Neuronal stem cell (in vitro differentiated cells): ENCODE measurements around the gene SIVA1.
A peak's percentile ranks its signal among the peaks of the same experiment; 100 is the strongest.

Experiments
- DNase-seq: peaks from one replicate; pipeline ENCODE4 v3.0.0-alpha.2; 2013; ENCODE audit warnings: low spot score
- H2AFZ ChIP-seq: one replicate; pipeline ENCODE4 v1.6.1; 2013; ENCODE audit warnings: mild to moderate bottlenecking, low read length, inconsistent platforms
- H2AK5ac ChIP-seq: 2 replicates; pipeline ENCODE4 v1.6.1; 2013; ENCODE audit warnings: low read depth, mild to moderate bottlenecking, inconsistent platforms, low read length, moderate library complexity, mixed read lengths
- H2BK120ac ChIP-seq: 2 replicates; pipeline ENCODE4 v1.6.1; 2013; ENCODE audit warnings: low read depth, mild to moderate bottlenecking, inconsistent platforms, low read length, moderate library complexity, mixed read lengths
- H2BK12ac ChIP-seq: one replicate; pipeline ENCODE4 v1.6.1; 2013; ENCODE audit warnings: low read length, inconsistent platforms
- H2BK15ac ChIP-seq: 2 replicates; pipeline ENCODE4 v1.6.1; 2013; ENCODE audit warnings: mild to moderate bottlenecking, low read length, inconsistent platforms, mixed read lengths
- H2BK5ac ChIP-seq: one replicate; pipeline ENCODE4 v1.6.1; 2013; ENCODE audit warnings: inconsistent platforms, mild to moderate bottlenecking, low read length, moderate library complexity
- H3K14ac ChIP-seq: one replicate; pipeline ENCODE4 v1.6.1; 2013; ENCODE audit warnings: low read length, inconsistent platforms
- H3K18ac ChIP-seq: 2 replicates; pipeline ENCODE4 v1.6.1; 2013; ENCODE audit warnings: low read length, inconsistent platforms
- H3K23ac ChIP-seq: 2 replicates; pipeline ENCODE4 v1.6.1; 2013; ENCODE audit warnings: low read depth, mild to moderate bottlenecking, mixed read lengths, low read length, inconsistent platforms; ENCODE audit not compliant: poor library complexity
- H3K27ac ChIP-seq: replicated peaks from 3 replicates; pipeline ENCODE4 v1.5.1; 2013; ENCODE audit warnings: low read length, inconsistent platforms
- H3K27me3 ChIP-seq, 3 experiments: 2 replicates each; pipeline ENCODE4 v1.6.1; 2013; ENCODE audit warnings: low read length in 3 of 3, mild to moderate bottlenecking in 2 of 3, inconsistent platforms in 1 of 3, low read depth in 1 of 3, mixed read lengths in 1 of 3, moderate library complexity in 1 of 3; ENCODE audit not compliant: control insufficient read depth in 3 of 3, insufficient read depth in 3 of 3
- H3K36me3 ChIP-seq, 2 donors: replicated peaks in 1 of 2; 2 replicates each; pipeline ENCODE4 v1.6.1; 2013; ENCODE audit warnings: low read length in 2 of 2; ENCODE audit not compliant: control insufficient read depth in 2 of 2, insufficient read depth in 2 of 2
- H3K4ac ChIP-seq: 2 replicates; pipeline ENCODE4 v1.6.1; 2013; ENCODE audit warnings: inconsistent platforms, mild to moderate bottlenecking, low read length, moderate library complexity
- H3K4me1 ChIP-seq, 2 donors: 1 replicate in 1 of 2; 2 replicates in 1 of 2; pipeline ENCODE4 v1.6.1; 2013; ENCODE audit warnings: low read length in 2 of 2, low read depth in 1 of 2; ENCODE audit not compliant: control insufficient read depth in 2 of 2, insufficient read depth in 1 of 2
- H3K4me2 ChIP-seq: one replicate; pipeline ENCODE4 v1.6.1; 2013; ENCODE audit warnings: mild to moderate bottlenecking, low read length, inconsistent platforms; ENCODE audit not compliant: insufficient read depth, poor library complexity, severe bottlenecking
- H3K4me3 ChIP-seq, 2 donors: 2 replicates each; pipeline ENCODE4 v1.5.1; 2013; ENCODE audit warnings: low read length in 2 of 2, mild to moderate bottlenecking in 2 of 2, inconsistent platforms in 1 of 2, moderate library complexity in 1 of 2
- H3K79me1 ChIP-seq: one replicate; pipeline ENCODE4 v1.6.1; 2013; ENCODE audit warnings: low read depth, mild to moderate bottlenecking, inconsistent platforms, low read length, moderate library complexity
- H3K9ac ChIP-seq: one replicate; pipeline ENCODE4 v1.6.1; 2013; ENCODE audit warnings: mild to moderate bottlenecking, low read depth, low read length, inconsistent platforms; ENCODE audit not compliant: poor library complexity
- H3K9me3 ChIP-seq, 2 donors: replicated peaks in 1 of 2; 2 replicates each; pipeline versions ENCODE3 to v1.6.1; 2013; ENCODE audit warnings: low read length in 2 of 2, mild to moderate bottlenecking in 2 of 2, inconsistent platforms in 1 of 2, low read depth in 1 of 2, mixed read lengths in 1 of 2, moderate library complexity in 1 of 2; ENCODE audit not compliant: control insufficient read depth in 2 of 2, insufficient read depth in 1 of 2
- H4K8ac ChIP-seq: one replicate; pipeline ENCODE4 v1.6.1; 2013; ENCODE audit warnings: low read depth, mild to moderate bottlenecking, inconsistent platforms, low read length, moderate library complexity
- H4K91ac ChIP-seq: one replicate; pipeline ENCODE4 v1.6.1; 2013; ENCODE audit warnings: low read length, low read depth, mild to moderate bottlenecking, inconsistent platforms; ENCODE audit not compliant: poor library complexity
- WGBS, 2 donors: extraction: QIAGEN DNeasy Blood & Tissue Kit; methylation state at CpG; one replicate each; pipeline ENCODE4 v1.1.7; 2013; ENCODE audit warnings: missing lambda C conversion rate in 2 of 2, mixed read lengths in 1 of 2; ENCODE audit not compliant: insufficient read length in 2 of 2, insufficient replicate concordance in 1 of 2; ENCODE audit errors: extremely low coverage in 2 of 2; 5-methylcytosine and 5-hydroxymethylcytosine counted together

The SIVA1 gene

DNA sequence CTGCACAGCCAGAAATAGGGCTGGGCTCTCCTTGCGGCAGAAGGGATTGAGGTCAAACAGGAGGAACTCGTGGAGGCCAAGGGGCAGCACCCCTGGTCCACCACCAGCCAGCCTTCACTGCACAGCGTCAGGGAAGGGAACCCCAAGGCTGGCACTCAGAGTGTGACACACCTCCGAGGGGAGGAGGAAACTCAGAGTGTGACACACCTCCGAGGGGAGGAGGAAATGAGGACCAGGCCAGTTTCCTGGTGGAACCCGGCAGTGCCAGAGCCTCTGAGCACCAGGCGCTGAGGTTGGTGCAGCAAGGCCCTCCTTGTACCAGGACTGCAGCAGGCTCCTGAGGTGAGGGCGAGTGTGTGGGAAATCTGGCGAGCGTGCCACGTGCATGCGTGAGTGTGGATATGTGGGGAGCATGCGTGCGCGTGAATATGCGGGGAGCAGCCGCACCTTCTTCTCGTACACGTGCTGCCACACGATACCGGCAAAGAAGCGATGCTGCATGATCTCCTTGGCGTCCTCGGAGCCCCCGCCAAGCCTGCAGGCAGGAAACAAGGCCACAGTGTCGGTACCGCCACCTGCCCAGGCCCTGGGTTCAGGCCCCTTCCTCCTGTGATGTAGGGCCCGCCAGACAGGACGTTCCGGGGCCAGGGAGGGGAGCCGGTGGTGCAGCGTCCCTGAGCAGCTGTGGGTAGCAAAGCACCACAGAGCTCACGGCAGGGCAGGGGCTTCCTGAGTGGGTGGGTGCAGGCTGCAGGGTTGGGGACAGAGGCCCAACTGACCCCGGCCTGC, 19.2 kb downstream of the SIVA1 start:
- peak overlapping the region; percentile 5 for H2BK5ac ChIP-seq
- no peak overlapping the region for H3K4me3 ChIP-seq
- WGBS, 2 donors, result no CpG with 5 or more reads among the region's 34 CpGs
- H2BK120ac ChIP-seq, result no peak overlapping the region
- H2AK5ac ChIP-seq, result no peak overlapping the region
- H4K8ac ChIP-seq, result peak overlapping the region; percentile 29
- H3K9me3 ChIP-seq, result peaks cover 11 to 13% of the 10 kb centered on the region in 2 donors
- no peak overlapping the region for H2AFZ ChIP-seq
- H3K27ac ChIP-seq, result no peak overlapping the region
- H3K23ac ChIP-seq, result peak overlapping the region; percentile 34
- H3K18ac ChIP-seq, result no peak overlapping the region
- no peak overlapping the region for H3K9ac ChIP-seq
- no peak overlapping the region for H2BK15ac ChIP-seq
- no peak overlapping the region for H3K4me2 ChIP-seq
- H3K4me1 ChIP-seq, result peaks cover 5 to 19% of the 10 kb centered on the region in 2 donors
- H3K36me3 ChIP-seq, result peaks cover 43 to 80% of the 10 kb centered on the region in 2 donors
- no peak overlapping the region for H3K14ac ChIP-seq
- H4K91ac ChIP-seq, result no peak overlapping the region
- H3K4ac ChIP-seq, result no peak overlapping the region
- no peak for DNase-seq
- H3K27me3 ChIP-seq, result no peaks in the 10 kb centered on the region
- no peak overlapping the region for H2BK12ac ChIP-seq
- peaks cover 15% of the 10 kb centered on the region for H3K79me1 ChIP-seq

DNA sequence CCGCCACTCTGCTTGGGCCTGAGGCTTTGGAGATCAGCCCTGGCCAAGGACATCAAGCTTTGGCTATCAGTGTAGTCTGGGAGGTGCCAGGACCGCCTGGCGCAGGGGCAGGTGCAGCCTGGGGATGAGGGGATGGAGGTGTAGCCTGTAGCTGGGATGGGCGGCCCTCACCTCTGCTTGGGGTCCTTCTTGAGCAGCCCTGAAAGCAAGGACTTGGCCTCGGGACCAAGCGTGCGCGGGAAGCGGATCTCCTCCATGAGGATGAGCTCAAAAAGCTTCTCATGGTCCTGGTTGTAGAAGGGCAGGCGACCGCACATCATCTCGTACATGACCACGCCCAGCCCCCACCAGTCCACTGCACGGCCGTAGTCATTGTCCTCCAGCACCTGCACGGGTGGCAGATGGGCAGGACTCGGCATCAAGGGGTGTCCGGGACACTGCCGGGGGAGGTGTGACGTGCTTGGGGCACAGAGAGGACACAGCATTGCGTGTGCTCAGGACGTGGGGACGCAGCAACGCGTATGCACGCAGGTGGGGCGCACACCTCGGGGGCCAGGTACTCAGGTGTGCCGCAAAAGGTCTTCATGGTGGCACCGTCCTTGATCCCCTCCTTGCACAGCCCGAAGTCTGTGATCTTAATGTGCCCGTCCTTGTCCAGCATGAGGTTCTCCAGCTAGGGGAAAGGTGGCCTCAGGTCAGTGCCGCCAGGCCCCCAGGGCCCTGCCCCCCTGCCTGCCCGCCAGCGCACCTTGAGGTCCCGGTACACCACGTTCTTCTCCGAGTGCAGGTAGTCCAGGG, 20.0 kb downstream of the SIVA1 start:
- Histone ChIP-seq H2BK5ac (peak overlapping the region; percentile 5), H3K36me3 (peaks cover 44 to 81% of the 10 kb centered on the region in 2 donors)
- WGBS, 2 donors, result no CpG with 5 or more reads among the region's 38 CpGs

DNA sequence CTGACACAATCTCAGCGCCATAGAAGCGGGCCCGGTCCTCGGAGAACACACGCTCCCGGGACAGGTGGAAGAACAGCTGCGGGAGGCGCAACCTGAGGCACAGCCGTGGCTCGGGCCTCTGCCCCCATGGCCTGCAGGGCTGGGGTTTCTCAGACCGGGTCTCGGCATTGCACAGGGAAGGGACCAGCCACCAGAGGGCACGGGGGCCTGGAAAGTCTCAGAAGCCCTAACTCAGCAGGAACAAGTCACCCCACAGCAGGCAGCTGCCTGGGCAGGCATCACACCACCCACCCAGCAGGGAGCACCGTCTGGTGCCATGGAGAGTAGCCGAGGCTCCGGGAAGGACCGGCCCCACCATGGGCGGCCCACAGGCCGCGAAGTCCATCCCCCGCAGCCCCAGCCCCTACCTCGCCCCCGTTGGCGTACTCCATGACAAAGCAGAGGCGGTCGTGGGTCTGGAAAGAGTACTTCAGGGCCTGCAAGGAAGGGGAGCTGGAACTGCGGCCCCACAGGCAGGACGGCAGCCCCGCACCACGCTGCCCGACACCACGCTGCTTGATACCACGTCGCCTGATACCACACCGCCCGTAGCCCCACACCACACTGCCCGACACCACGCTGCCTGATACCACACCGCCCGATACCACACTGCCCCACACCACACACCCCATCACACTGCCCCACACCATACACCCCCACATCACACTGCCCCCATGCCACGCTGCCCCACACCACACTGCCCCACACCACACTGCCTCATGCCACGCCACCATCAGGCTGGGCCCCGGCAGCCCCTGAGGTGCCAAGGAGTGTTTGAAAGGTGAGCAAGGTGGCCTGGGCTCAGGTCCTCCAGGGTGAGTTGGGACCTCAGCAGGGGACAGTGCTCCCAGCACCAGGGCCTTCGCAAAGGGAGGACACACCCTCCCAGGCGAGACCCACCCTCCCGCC, 20.8 kb downstream of the SIVA1 start:
- no peak overlapping the region for H2BK120ac ChIP-seq
- no peak overlapping the region for H3K18ac ChIP-seq
- H3K36me3 ChIP-seq, result peaks cover 47 to 76% of the 10 kb centered on the region in 2 donors
- H3K23ac ChIP-seq, result peak overlapping the region; percentile 93
- no CpG with 5 or more reads among the region's 46 CpGs for WGBS, 2 donors
- H3K14ac ChIP-seq, result no peak overlapping the region
- H3K4me3 ChIP-seq, result no peak overlapping the region
- peaks cover 3 to 31% of the 10 kb centered on the region in 2 donors for H3K4me1 ChIP-seq
- no peaks in the 10 kb centered on the region for H3K27me3 ChIP-seq
- no peak overlapping the region for H2BK12ac ChIP-seq
- H3K27ac ChIP-seq, result no peak overlapping the region
- H3K9ac ChIP-seq, result peak overlapping the region; percentile 21
- peak overlapping the region; percentile 43 for H4K8ac ChIP-seq
- no peak overlapping the region for H2AK5ac ChIP-seq
- peaks cover 11 to 16% of the 10 kb centered on the region in 2 donors for H3K9me3 ChIP-seq
- H2BK15ac ChIP-seq, result no peak overlapping the region
- no peak overlapping the region for H2AFZ ChIP-seq
- peaks cover 15% of the 10 kb centered on the region for H3K79me1 ChIP-seq
- H3K4ac ChIP-seq, result no peak overlapping the region
- H4K91ac ChIP-seq, result peak overlapping the region; percentile 53
- H3K4me2 ChIP-seq, result no peak overlapping the region
- no peak for DNase-seq
- no peak overlapping the region for H2BK5ac ChIP-seq

More for the DNA sequence above, 20.0 kb downstream of the SIVA1 start:
- Histone ChIP-seq H3K23ac (peak overlapping the region; percentile 93), H2AFZ (no peak overlapping the region), H2AK5ac (no peak overlapping the region), H3K27ac (no peak overlapping the region), H3K18ac (peak overlapping the region; percentile 4), H3K4me2 (no peak overlapping the region), H4K8ac (peak overlapping the region; percentile 29), H3K4me3 (no peak overlapping the region), H3K9ac (peak overlapping the region; percentile 44), H3K79me1 (peaks cover 16% of the 10 kb centered on the region), H3K9me3 (peaks cover 11 to 13% of the 10 kb centered on the region in 2 donors), H3K27me3 (no peaks in the 10 kb centered on the region), H3K4me1 (peaks cover 5 to 26% of the 10 kb centered on the region in 2 donors), H2BK120ac (no peak overlapping the region), H3K14ac (no peak overlapping the region), H2BK15ac (no peak overlapping the region), H2BK12ac (no peak overlapping the region), H4K91ac (no peak overlapping the region), H3K4ac (no peak overlapping the region)
- no peak for DNase-seq
